HG03460 (cell line): ENCODE results near the gene CELF1.
A peak's percentile ranks its signal among the peaks of the same experiment; 100 is the strongest.
"Not testable (repeated sequence)": the region's sequence is repeated elsewhere in the genome, so short reads cannot be mapped to it uniquely, and the experiment has no call there.

Experiments used
- ATAC-seq: cut with Tn5 transposase; IDR thresholded peaks from one replicate; pipeline ENCODE4 v1.9.1; 2021; ENCODE audit not compliant: unreplicated experiment

The CELF1 gene

DNA sequence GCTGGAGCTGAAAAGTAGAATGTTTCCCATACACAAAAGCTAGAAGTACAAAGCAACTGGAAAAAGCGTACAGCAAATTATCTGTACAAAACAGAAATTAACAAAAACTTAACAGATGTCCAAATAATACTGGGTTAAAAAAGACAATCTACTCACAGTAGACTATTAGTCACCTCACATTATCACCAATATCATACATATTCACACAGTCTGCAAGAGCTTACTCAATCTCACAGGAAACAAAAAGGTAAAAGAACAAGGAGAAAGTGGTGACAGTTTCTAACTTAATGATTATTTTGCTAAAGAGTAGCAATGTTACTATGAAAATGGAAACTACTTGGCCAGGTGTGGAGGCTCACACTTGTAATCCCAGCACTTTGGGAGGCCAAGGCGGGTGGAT is 11.9 kb downstream of the CELF1 start:
- no peak for ATAC-seq

DNA sequence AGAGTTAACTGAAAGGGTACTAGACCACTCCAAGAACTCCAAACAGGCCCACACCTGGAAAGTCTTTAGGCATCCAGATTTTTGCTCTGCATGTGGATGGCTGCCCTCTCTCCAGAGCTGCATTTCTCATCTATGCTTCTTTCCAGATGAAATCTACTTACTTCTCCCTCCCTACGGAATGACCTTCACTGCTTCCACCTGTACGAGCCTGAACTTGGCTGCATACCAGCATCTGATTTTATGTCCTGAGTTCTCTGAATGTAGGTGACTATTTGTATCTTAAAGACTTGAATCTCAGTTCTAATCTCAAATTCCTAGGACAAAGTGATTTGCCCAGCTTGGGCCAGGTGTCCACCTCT is 13.3 kb downstream of the CELF1 start:
- no peak for ATAC-seq

DNA sequence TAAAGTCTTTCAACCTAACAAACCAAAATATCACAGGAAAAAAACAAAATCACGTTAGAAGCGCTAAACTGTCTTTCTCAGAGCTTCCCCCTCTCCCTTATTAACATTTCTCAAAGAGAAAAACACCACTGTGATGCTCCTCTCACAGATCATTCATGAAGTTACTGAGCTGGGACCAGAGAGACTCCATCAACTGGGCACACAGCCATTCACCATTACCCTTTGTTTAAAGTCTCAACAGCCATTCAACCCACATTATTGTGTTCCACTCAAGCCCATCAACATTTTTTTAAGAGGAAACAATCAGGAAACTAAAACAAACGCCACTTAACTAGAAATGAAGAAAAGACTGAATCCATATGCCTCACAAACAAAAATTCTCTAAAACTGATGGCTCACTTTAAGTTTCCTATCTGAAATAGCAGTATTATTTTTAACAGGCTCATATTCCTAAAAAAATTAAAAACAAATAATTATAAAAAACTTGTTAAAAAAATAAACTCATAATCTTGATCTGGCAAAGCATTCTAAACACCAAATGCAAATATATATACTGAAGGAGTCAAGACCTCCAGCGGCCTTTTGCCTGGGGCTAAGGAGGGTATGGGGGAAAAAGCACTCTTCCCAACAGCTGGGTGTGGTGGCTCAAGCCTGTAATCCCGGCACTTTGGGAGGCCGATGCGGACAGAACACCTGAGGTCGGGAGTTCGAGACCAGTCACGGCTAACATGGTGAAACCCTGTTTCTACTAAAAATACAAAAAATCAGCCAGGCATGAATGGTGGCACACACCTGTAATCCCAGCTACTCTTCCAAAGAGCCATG is 14.0 kb downstream of the CELF1 start:
- no peak for ATAC-seq

DNA sequence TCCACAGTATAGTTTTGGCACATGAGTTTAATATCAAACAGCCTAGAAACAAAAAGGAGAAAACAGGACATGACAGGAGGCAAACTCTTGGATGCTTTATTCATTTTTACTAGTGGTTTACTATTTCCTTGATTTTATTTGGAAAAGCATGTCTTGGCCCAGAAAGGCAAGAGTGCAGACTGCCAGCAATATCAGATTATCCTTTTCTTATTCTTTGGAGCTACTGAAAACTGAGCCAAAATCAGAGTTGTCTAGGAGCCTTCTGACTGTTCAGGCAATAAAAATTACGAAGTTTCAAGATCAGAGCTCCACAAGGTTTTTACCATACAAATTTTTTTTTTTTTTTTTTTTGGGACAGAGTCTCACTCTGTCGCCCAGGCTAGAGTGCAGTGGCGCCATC is 16.0 kb downstream of the CELF1 start:
- ATAC-seq: no peak

DNA sequence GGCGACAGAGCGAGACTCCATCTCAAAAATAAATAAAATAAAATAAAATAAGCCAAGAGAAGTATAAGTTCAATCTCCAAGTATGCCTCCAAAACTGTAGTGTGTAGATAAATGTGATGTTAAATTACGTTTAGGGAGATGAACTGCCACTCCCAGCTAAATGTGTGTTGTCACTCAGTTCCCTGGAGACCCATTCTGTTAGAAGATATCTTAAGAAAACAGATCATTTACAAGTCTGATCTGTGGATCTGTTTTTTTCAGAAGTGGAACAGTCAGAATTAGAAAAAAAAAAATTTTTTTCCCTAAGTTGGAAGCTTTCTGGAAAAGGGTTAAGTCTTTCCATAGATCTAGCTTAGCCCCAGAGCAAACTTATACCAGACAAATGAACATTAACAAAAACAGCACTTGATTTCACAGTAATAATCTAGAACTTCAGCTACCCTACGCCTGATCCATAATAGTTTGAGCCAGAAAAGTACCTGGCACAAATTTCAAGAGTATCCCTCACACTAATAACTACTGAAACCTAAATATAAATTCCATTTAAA is 18.2 kb downstream of the CELF1 start:
- ATAC-seq: no peak

DNA sequence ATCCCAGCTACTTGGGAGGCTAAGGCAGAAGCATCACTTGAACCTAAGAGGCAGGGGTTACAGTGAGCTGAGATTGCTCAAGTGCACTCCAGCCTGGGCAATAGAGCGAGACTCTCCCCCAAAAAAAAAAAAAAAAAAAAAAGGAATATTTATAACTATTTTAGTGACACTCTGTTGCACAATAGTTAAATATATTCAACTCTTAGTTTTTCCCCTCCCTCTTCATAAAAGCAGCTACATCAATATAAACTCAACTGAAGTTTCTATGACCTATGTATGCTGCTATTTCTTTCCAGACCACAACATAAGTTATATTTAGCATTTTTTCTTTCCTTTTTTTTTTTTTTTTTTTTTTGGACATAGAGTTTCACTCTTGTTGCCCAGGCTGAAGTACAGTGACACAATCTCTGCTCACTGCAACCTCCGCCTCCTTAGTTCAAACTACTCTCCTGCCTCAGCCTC is 19.2 kb downstream of the CELF1 start:
- no peak for ATAC-seq

DNA sequence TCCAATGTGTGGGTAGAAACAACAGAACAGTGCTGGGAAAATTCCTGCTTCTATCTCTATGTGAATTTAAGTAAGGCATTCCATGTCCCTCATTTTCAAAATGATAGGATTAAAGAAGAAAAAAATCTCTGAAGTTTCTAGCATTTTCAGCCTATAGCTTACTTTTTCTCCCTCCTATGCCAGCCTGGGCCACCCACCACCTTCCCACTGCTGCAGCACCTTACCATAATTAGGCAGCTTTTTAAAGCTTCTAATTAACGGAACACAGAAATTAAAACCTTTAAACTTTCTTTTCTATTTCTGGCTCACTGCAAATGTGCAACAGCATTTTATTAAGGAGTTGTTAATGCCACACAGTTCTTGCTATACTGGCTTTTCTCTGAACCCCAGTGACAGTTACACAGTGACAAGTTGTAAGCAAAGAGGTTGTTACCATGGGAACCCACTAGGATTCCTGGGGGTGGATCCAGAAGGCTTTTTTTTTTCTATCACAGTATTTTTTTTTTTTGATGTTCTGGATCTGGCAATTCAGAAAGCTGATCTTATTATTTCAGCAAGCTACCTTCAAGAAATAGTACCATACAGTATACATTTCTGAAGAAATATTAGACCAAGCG is 20.2 kb downstream of the CELF1 start:
- no peak for ATAC-seq

DNA sequence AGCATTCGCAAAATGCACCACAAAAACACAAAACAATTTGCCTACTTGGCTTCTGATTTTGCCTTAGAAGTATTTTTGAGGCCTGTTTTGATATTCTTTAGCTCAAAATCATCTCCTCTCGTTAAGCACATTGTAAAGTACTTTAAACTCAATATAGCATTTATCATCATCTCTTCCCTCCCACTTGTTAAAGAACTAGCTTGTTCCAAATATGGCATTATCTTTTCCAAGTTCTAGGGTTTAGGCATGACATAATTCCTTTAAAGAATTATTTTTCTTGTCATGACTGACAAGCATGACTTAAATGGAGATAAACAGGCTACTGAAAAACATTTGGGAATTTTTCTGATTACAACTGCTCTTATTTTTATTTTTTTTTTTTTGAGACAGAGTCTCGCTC is 21.3 kb downstream of the CELF1 start:
- no peak for ATAC-seq

DNA sequence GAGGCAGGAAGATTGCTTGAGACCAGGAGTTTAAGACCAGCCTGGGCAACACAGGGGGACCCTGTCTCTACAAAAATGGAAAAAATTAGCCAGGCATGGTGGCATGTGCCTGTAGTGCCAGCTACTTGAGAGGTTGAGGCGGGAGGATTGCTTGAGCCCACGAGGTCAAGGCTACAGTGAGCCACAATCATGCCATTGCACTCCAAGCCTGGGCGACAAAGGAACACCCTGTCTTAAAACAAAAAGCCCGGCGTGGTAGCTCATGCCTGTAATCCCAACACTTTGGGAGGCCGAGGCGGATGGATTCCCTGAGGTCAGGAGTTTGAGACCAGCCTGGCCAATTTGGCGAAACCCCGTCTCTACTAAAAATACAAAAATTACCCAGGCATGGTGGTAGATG is 22.2 kb downstream of the CELF1 start:
- ATAC-seq: not testable (repeated sequence)

DNA sequence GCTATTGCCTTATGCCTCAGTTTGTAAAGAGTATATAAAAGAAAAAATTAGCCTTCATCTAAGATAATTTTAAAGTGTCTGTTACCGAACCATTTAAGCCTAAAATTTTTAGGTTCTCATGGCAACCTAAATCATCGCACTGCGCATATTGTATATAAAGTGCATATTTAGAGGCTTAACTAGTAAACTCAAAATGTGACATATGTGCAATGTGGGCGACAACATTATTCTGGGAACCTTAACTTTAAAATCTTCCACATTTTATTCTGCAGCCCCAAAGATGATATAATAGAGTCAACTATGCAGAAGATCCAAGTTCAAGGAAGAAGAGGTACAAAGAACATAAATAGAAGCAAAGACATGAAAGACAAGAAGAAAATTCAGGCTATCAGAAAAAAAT is 23.0 kb downstream of the CELF1 start:
- no peak for ATAC-seq

DNA sequence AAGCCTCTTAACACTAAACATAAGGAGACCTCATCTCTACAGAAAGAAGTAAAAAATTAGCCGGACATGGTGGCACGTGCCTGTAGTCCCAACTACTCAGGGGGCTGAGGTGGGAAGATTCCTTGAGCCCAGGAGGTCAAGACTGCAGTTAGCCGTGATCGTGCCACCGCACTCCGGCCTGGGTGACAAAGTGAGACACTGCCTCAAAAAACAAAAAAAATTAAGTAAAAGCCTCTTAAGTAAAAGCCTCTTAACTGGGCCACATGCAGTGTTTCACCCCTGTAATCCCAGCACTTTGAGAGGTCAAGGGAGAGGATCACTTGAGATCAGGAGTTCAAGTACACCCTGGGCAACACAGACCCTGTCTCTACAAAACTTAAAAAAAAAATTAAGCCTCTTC is 25.7 kb downstream of the CELF1 start:
- no peak for ATAC-seq

DNA sequence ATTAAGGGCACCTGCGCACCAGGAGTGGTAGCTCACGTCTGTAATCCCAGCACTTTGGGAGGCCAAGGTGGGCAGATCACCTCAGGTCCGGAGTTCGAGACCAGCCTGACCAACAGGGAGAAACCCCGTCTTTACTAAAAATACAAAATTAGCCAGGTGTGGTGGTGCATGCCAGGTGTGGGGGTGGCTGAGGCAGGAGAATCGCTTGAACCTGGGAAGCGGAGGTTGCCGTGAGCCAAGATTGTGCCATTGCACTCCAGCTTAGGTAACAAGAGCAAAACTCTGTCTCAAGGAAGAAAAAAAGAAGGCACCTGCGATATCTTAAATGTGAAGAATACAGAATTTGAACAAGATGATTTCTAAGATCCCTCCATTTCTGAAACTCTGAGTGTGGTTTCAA is 26.9 kb downstream of the CELF1 start:
- ATAC-seq: not testable (repeated sequence)

DNA sequence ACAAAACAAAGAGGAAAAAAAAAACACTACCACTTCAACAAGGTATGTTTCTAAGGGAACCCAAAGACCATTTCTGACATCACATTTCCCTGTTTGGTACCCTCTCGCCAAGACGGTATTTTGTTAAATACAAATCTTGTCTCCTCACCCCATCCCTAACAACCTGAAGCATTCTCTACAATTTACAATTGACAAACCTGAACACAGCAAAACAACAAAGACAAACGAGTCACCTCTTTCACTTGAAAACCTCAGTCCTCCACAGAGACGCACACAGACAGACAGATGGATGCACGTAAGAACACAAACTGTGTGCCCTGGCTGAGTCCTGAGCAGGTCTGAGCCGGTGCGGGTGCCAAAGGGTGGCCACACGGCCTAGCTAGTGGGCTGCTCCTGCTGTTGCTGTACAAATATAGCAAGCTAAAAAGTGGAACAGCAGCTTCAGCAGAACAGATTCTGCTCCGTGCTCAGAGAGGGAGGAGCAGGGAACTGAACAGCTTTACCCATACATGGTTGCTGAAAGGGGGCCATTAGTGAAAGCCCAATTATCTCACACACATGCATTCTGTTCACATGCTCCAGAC is 28.5 kb downstream of the CELF1 start:
- no peak for ATAC-seq

DNA sequence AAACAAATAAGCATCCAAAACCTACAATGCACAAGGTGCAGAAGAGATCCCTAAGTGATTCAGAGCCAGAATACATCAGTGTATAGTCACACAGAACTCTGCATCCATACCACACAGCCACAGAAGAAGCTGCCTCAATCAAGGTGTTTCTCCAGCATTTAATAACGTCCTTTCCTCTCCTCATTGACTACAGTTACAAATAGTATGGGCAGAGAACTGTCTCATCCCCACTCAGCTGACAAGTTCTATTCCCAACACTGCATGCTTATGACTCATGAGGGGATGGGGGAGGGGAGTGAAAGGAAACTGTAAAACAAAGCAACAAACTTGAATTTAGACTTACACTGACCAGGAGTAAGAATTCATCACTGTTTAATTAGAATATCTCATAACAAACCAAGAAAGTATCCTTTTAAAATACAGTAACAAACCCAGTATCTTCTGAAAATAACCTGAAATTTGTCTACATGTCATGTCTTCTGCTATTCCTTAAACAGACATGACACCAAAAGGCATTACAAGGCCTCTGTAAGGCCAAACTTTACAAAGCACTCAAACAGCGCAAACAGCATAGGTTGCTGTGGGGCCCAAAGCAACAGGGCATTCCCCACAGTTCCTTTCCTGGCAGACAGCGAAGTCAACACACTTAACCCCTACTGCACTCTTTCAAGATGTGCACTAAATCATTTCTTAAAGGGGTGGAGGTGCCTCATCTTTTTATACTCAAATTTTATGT is 29.3 kb downstream of the CELF1 start:
- ATAC-seq: no peak

DNA sequence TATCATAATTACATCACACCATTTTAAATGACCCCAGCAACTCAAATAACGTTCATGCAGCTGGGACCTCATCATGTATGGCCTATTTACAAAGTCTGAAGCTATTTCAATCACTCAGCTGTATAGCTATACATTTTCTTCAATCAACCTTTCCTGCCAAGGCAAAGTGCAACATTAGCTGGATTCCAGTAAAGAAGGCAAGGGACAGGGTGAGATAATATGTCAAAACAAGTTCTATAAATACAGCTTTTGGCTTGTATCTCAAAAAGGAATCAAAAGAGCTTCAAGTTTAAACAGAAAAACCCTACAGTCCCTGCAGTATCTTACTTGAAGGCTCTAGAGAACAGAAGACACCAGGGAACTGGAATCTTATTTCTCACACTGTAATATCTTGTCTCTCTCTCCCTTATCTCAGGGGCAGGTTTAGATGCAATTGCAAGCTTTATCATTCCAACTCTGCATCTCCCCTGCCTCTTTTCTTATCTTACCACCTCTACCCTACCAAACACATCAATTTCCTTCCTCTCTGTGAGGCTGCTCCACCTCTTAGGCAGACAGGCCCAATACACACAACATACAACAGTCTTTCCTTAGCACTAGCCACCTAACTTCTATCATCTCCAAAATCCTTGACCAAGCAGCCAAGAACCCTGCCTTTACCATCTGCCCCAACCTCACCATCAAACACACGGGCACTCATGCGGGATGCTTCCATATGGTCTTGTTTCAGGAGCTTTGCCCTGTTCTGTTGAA is 34.5 kb downstream of the CELF1 start:
- no peak for ATAC-seq

DNA sequence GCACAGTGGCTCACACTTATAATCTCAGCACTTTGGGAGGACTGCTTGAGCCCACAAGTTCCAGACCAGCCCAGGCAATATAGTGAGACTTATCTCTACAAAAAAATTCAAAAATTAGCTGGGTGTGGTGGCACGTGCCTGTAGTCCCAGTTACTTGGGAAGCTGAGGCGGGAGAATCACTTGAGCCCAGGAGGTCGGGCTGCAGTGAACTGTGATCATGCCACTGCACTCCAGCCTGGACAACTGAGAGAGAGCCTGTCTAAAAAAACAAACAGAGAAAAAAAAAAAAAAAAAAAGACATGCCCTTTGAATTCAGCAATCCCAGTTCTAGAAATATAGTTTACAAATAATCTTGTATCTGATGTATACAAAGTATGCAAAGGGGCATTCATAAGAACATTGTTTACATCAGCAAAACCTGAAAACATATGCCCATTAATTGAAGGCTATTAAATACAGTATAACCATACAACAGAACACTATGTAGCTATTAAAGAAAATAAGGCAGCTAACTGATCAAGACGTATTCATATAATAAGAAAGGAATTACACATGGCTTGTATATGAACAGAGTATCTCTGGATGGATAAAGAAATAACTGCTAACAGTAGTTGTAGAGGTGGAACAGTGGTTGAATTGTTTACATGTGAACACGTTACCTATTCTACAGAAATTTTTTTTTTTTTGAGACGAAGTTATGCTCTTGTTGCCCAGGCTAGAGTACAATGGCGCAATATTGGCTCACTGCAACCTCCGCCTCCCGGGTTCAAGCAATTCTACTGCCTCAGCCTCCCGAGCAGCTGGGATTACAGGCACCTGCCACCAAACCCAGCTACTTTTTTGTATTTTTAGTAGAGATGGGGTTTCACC is 35.7 kb downstream of the CELF1 start:
- no peak for ATAC-seq

DNA sequence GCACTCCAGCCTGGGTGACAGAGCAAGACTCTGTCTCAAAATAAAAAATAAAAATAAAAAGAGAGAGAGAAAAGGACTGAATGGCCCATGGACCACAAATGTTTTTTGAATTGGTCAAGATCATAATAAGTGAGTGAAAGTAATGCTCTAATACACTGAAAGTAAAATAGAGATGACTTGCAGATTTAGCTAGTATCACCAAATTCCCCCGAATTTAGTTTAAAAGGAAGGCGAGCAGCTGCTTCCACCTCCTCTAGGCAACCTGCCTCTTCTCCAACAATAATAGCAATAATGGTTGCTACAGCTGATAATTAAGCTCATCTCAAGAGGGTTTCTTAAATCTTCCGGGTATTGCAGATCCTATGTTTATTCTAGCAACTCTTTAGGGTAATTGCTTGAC is 36.8 kb downstream of the CELF1 start:
- no peak for ATAC-seq

DNA sequence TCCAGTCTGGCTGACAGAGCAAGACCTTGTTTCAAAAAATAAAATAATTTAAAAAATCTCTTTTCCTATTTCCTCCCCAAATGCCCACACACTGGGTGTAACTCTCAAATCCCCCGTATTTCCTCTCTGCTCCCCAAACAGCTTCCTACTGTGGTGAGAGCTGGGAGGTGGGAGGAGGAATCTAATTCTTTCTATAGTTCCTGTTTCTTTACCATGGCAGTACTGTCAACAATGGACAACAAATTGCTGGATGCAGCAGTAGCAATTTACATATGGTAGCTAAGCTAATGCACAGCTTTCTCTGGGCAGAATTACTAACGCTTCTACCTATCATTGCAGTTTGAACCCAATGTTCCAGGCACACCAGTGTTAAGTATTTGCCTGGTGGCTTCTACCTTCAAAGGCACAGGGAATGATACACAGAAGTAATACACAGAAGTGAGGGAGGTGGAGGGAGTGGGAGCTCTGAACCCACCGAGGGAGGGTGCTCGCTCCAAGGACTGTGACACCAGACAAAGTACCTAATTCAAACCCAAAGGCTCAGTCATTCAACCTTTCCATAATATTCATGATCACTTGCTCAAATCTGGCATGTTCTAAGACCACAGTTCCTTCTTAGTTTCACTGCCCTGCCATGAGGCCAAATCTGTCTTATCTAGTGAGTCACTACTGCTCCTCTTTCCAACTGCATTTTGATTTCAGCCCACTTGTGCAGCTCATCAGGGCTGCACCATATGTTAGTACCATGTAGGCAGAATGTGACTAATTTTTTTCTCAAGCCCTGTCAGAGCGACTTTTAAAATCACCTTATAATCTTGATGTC is 37.9 kb downstream of the CELF1 start:
- peak; percentile 42 for ATAC-seq

DNA sequence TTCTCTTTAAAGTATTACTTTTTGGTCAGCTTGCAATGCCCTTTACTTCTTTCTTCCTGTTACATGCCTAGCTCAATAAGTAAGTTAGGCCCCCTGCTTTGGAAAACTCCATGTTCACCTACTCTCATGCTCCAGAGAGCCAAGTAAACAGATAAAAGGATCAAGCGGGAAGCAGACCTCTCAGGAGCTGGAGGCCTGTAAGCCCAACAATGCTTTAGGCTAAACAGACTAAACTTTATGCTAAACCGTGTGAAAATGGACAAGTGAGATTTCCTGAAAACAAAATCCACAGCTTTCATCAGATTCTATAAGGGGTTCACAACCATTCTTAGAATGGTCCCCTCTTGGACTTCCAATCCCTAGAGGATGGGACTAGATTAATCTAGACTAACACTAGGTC is 40.2 kb downstream of the CELF1 start:
- ATAC-seq: no peak
